ENCODE data around the gene MMD. TPM values are rescaled to one million over a fixed set of nuclear protein-coding genes. Genes with fewer than 3 reads are reported as not detected.

The MMD gene, protein sequence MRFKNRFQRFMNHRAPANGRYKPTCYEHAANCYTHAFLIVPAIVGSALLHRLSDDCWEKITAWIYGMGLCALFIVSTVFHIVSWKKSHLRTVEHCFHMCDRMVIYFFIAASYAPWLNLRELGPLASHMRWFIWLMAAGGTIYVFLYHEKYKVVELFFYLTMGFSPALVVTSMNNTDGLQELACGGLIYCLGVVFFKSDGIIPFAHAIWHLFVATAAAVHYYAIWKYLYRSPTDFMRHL
- 44.6 and 48.6 TPM in 2 replicates for total RNA-seq

DNA sequence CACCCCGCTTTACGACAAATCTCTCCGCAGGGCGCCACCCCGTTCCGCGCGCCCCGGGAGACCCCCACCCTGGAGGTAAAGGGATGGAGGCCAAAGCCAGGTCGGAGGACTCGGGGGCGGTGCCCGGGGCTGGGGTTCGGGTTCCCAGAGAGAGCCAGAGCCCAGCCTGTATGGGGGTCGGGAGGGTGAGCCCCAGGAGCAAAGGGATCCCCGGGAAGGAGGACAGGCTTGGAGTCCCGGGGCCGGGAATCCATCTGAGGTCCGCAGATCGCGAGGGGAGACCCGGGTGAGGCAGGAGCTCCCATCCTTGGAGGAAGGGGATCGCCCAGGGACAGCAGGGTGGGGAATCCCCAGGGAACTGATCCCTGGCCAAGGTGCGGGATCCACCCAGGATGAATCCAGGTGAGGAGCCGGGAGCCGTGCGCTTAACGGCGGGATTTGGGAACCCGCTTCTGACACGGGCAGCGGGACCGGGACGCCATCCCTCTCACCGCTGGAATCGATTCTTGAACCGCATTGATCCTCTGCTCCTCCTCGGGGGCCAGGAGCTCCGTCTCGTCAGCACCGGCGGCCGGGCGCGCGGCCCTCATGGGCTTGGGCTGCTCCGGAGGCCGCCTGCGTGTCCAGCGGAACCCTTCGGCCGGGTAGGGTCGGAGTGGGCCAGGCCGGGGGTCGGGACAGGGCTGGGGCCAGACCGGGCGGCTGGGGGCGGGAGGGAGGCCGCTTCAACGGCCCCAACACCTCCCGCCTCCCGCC, at the start of gene MMD:
Gene MMD (minus strand): TSS at position 657 of the 756 bp plus-strand sequence. CDS start 140 bp downstream, at position 517.

Other genes starting within 250 kb of the MMD start
- gene HLF, start 156.9 kb downstream of the MMD start, total RNA-seq, result 0.15 and 0.34 TPM in 2 replicates
- gene SMIM36, start 89.6 kb upstream of the MMD start, total RNA-seq, result not detected in 2 replicates